ENCODE measurements around the gene CYP2F1. TPM values are rescaled to one million over a fixed set of nuclear protein-coding genes. Genes with fewer than 3 reads are reported as not detected.

Gene CYP2F1
- total RNA-seq, 1 donor from 2014 or later: not detected

GRCh38 chr19:41172297-41173164 lies 58.3 kb downstream of the CYP2F1 start:
- DNase-seq (ENCODE audit: low spot score): no peak
- intact Hi-C loops (cut with DNase I): no loop called here

- intact Hi-C loops (cut with DNase I): no loop called here
- DNase-seq (ENCODE audit: low spot score): no peak
These were observed 60.2 kb downstream of the CYP2F1 start for GRCh38 chr19:41174297-41174928.

- DNase-seq (ENCODE audit: low spot score): no peak
- intact Hi-C loops (cut with DNase I): no loop called here
These were observed 61.9 kb downstream of the CYP2F1 start for GRCh38 chr19:41175801-41176777.

Other genes starting within 250 kb of the CYP2F1 start
- not detected for gene CYP2A7, start 232.2 kb upstream of the CYP2F1 start, total RNA-seq
- not detected for gene CYP2B6, start 123.2 kb upstream of the CYP2F1 start, total RNA-seq
- not detected for gene CYP2A13, start 26.0 kb upstream of the CYP2F1 start, total RNA-seq
- gene CYP2S1, start 78.8 kb downstream of the CYP2F1 start, total RNA-seq: 0.48 TPM
- gene AXL, start 104.8 kb downstream of the CYP2F1 start, total RNA-seq: 13.0 TPM
- 109 TPM for gene HNRNPUL1, start 149.9 kb downstream of the CYP2F1 start, total RNA-seq
- gene CCDC97, start 195.7 kb downstream of the CYP2F1 start, total RNA-seq: 17.0 TPM
- 26.4 TPM for gene TGFB1, start 239.5 kb downstream of the CYP2F1 start, total RNA-seq
- 1.9 TPM for gene B9D2, start 249.7 kb downstream of the CYP2F1 start, total RNA-seq

All from cardiac septum (tissue), 1 donor.